B cell (primary cell): ENCODE measurements around the gene CEP68. TPM values are rescaled to one million over a fixed set of nuclear protein-coding genes. Genes with fewer than 3 reads are reported as not detected.

ENCODE experiments used
- ATAC-seq: fragments of 200-7000 bp; cut with Tn5 transposase; one replicate; pipeline ENCODE4 v1.10.0; 2021; ENCODE audit warnings: low read depth, mild to moderate bottlenecking, moderate number of reproducible peaks, moderate library complexity
- CTCF ChIA-PET: fragments of 350-600 bp; sonication (Branson Sonifier 250); formaldehyde crosslinking; loops from one replicate; lab custom pipeline; 2021; ENCODE audit warnings: antibody characterized with exemption, inconsistent platforms; lab: Charles Lee
- POLR2A ChIA-PET: fragments of 350-600 bp; sonication (Branson Sonifier 250); formaldehyde crosslinking; loops from one replicate; lab custom pipeline; 2021; ENCODE audit warnings: antibody characterized with exemption; lab: Charles Lee
- DNase-seq: peaks from one replicate; pipeline ENCODE4 v3.0.0; 2013
- H2AFZ ChIP-seq: 2 replicates; pipeline ENCODE4 v1.6.1; 2012; ENCODE audit warnings: mild to moderate bottlenecking, low read depth, low read length; ENCODE audit not compliant: insufficient read depth, poor library complexity, severe bottlenecking
- H3K27ac ChIP-seq, 2 donors: 1 replicate in 1 of 2; 2 replicates in 1 of 2; pipeline ENCODE4 v1.5.1; 2012 to 2013; ENCODE audit warnings: low read length in 2 of 2, mild to moderate bottlenecking in 2 of 2, moderate library complexity in 1 of 2
- H3K27me3 ChIP-seq, 4 experiments: fragments of 200-600 bp in 1 of 4; sonication (generic) in 1 of 4; replicated peaks in 1 of 4; 1 replicate in 2 of 4; 2 replicates in 2 of 4; pipeline versions ENCODE4 v1.6.1 to v1.7.0; 2013 to 2016; ENCODE audit warnings: low read length in 3 of 4, mild to moderate bottlenecking in 2 of 4, mixed read lengths in 1 of 4, moderate library complexity in 1 of 4; ENCODE audit not compliant: insufficient read depth in 4 of 4, control insufficient read depth in 3 of 4; ENCODE audit errors: control extremely low read depth in 1 of 4
- H3K36me3 ChIP-seq, 2 experiments: replicated peaks in 1 of 2; 1 replicate in 1 of 2; 2 replicates in 1 of 2; pipeline versions ENCODE4 v1.6.1 to v1.7.1; 2013; ENCODE audit warnings: low read length in 1 of 2; ENCODE audit not compliant: insufficient read depth in 2 of 2, control insufficient read depth in 1 of 2; ENCODE audit errors: control extremely low read depth in 1 of 2, extremely low read depth in 1 of 2
- H3K4me1 ChIP-seq, 2 donors: fragments of 200-600 bp in 1 of 2; sonication (generic) in 1 of 2; 1 replicate in 1 of 2; 2 replicates in 1 of 2; pipeline versions ENCODE4 v1.5.1 to v1.6.1; 2013 to 2017; ENCODE audit warnings: low read length in 2 of 2; ENCODE audit not compliant: control insufficient read depth in 2 of 2, insufficient read depth in 2 of 2
- H3K4me2 ChIP-seq: replicated peaks from 2 replicates; pipeline ENCODE3; 2012; ENCODE audit warnings: mild to moderate bottlenecking, low read depth, low read length; ENCODE audit not compliant: poor library complexity, severe bottlenecking
- H3K4me3 ChIP-seq, 5 experiments: fragments of 200-600 bp in 1 of 5; sonication (generic) in 1 of 5; 1 replicate in 3 of 5; 2 replicates in 2 of 5; pipeline versions ENCODE4 v1.5.1 to v1.7.0; 2011 to 2016; ENCODE audit warnings: low read length in 4 of 5, mild to moderate bottlenecking in 4 of 5, low read depth in 2 of 5, control low read depth in 1 of 5, moderate library complexity in 1 of 5; ENCODE audit not compliant: insufficient read depth in 1 of 5; ENCODE audit errors: control extremely low read depth in 1 of 5, extremely low read depth in 1 of 5
- H3K79me2 ChIP-seq: fragments of 200-600 bp; sonication (generic); one replicate; pipeline ENCODE4 v1.6.0; 2016; ENCODE audit warnings: low read length; ENCODE audit not compliant: control insufficient read depth, insufficient read depth
- H3K9ac ChIP-seq: fragments of 200-600 bp; sonication (generic); 2 replicates; pipeline ENCODE4 v1.6.1; 2017; ENCODE audit warnings: mild to moderate bottlenecking, low read length, moderate library complexity
- H3K9me3 ChIP-seq, 3 donors: one replicate each; pipeline versions ENCODE4 v1.6.1 to v1.7.1; 2013; ENCODE audit warnings: low read length in 2 of 3; ENCODE audit not compliant: control insufficient read depth in 2 of 3, insufficient read depth in 1 of 3; ENCODE audit errors: control extremely low read depth in 1 of 3
- H4K20me1 ChIP-seq: 2 replicates; pipeline ENCODE4 v1.6.0; 2012; ENCODE audit warnings: mild to moderate bottlenecking, low read length; ENCODE audit not compliant: insufficient read depth, control insufficient read depth, poor library complexity, severe bottlenecking
- H3K27ac Mint-ChIP-seq: one replicate; pipeline ENCODE4 v1.8.0; 2021; ENCODE audit warnings: mixed read lengths
- H3K27me3 Mint-ChIP-seq: one replicate; pipeline ENCODE4 v1.8.0; 2021; ENCODE audit warnings: mixed read lengths
- H3K4me1 Mint-ChIP-seq: one replicate; pipeline ENCODE4 v1.8.0; 2021; ENCODE audit warnings: mixed read lengths
- H3K4me3 Mint-ChIP-seq: one replicate; pipeline ENCODE4 v1.8.0; 2021; ENCODE audit warnings: mixed read lengths
- H3K9me3 Mint-ChIP-seq: one replicate; pipeline ENCODE4 v1.8.0; 2022; ENCODE audit warnings: mixed read lengths; ENCODE audit not compliant: insufficient read depth
- EZH2 ChIP-seq: IDR thresholded peaks from 2 replicates; pipeline ENCODE4 v1.6.1; 2012; ENCODE audit warnings: borderline replicate concordance, low read depth, mild to moderate bottlenecking, moderate library complexity, low read length; ENCODE audit not compliant: insufficient read depth, poor library complexity, severe bottlenecking
- WGBS: methylation state at CpG from one replicate; pipeline ENCODE4 v1.1.5; 2013; ENCODE audit warnings: missing lambda C conversion rate; ENCODE audit not compliant: insufficient coverage; 5-methylcytosine and 5-hydroxymethylcytosine counted together
- intact Hi-C: fragments of 100-400 bp; cut with micrococcal nuclease; formaldehyde crosslinking; loops from one replicate; pipeline ENCODE4 v1.10.0; 2022
- polyA plus RNA-seq: library from polyadenylated mRNA; depleted of rRNA; stranded (reverse); fragments of >200 nt; gene quantifications from 2 replicates; pipeline ENCODE4 v1.2.3, GENCODE V29; 2012
- total RNA-seq, 2 donors: library from RNA; stranded (reverse); fragments of 120-200 nt in 1 of 2; gene quantifications; 1 replicate in 1 of 2; 2 replicates in 1 of 2; pipeline versions ENCODE4 v1.2.3 to v1.2.4, GENCODE V29; 2013 to 2022
- TF ChIP-seq, protein P1 (sequence below): fragments of 200-600 bp; IDR thresholded peaks from one replicate; pipeline ENCODE4 v1.8.0; 2022; ENCODE audit warnings: antibody characterized with exemption, mild to moderate bottlenecking

CEP68 gene
- total and polyA plus RNA-seq, 2 donors (not counting 1 experiment from before 2014, with no cell fraction given) = 11.0 to 32.0 TPM

GRCh38 chr2:65128297-65129190 lies 72.3 kb downstream of the CEP68 start:
- Histone ChIP-seq H3K4me1 (peaks cover 27 to 28% of the 10 kb centered on the region in 2 donors), H3K4me3 (peak overlapping the region; percentile 96 to 97 (median 97)), H3K9ac (peak overlapping the region; percentile 100), H3K79me2 (peaks cover 70% of the 10 kb centered on the region), H3K9me3 (no peaks in the 10 kb centered on the region), H3K27me3 (no peaks in the 10 kb centered on the region), H3K36me3 (no peaks in the 10 kb centered on the region), H3K27ac (peak overlapping the region; percentile 94 to 98), H2AFZ (no peak overlapping the region), H3K4me2 (peak overlapping the region; percentile 84), H4K20me1 (peaks cover 59% of the 10 kb centered on the region)
- CTCF ChIA-PET = interaction anchor here (0.6 to 2.3 kb wide), 7 partner anchors 11 to 1429 kb away, joined by 3 to 11 read pairs (median 3); partner anchors contain the start of gene CEP68
- peak overlapping the region; percentile 100 for H3K4me3 Mint-ChIP-seq
- H3K27ac Mint-ChIP-seq = peak overlapping the region; percentile 100
- POLR2A ChIA-PET = interaction anchor here (0.7 to 2.6 kb wide), 5 partner anchors 15 to 75 kb away, joined by 3 to 20 read pairs (median 5); partner anchors contain the start of gene CEP68
- H3K9me3 Mint-ChIP-seq = no peaks in the 10 kb centered on the region
- 18% methylated on average over 6 of the region's 8 CpGs for WGBS
- peaks cover 46% of the 10 kb centered on the region for H3K4me1 Mint-ChIP-seq
- ATAC-seq = no peak
- TF ChIP-seq, protein P1, sequence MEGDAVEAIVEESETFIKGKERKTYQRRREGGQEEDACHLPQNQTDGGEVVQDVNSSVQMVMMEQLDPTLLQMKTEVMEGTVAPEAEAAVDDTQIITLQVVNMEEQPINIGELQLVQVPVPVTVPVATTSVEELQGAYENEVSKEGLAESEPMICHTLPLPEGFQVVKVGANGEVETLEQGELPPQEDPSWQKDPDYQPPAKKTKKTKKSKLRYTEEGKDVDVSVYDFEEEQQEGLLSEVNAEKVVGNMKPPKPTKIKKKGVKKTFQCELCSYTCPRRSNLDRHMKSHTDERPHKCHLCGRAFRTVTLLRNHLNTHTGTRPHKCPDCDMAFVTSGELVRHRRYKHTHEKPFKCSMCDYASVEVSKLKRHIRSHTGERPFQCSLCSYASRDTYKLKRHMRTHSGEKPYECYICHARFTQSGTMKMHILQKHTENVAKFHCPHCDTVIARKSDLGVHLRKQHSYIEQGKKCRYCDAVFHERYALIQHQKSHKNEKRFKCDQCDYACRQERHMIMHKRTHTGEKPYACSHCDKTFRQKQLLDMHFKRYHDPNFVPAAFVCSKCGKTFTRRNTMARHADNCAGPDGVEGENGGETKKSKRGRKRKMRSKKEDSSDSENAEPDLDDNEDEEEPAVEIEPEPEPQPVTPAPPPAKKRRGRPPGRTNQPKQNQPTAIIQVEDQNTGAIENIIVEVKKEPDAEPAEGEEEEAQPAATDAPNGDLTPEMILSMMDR = no peak
- TF ChIP-seq EZH2 = no peak
- intact Hi-C loops = no loop called here
- H3K27me3 Mint-ChIP-seq = no peaks in the 10 kb centered on the region
- no peak for DNase-seq
